Osteoblast (primary cell): ENCODE measurements around the gene KCNJ2. TPM values are rescaled to one million over a fixed set of nuclear protein-coding genes. Genes with fewer than 3 reads are reported as not detected.
A peak's percentile ranks its signal among the peaks of the same experiment; 100 is the strongest.

ENCODE experiments used
- DNase-seq: peaks from one replicate; pipeline ENCODE4 v3.0.0; 2011; ENCODE audit warnings: low spot score, mixed read lengths; ENCODE audit not compliant: insufficient read length; ENCODE audit errors: missing footprints
- H2AFZ ChIP-seq: 2 replicates; pipeline ENCODE4 v1.6.0; 2011; ENCODE audit warnings: mild to moderate bottlenecking, low read length
- H3K27ac ChIP-seq: 2 replicates; pipeline ENCODE4 v1.5.1; 2011; ENCODE audit warnings: mild to moderate bottlenecking, low read depth, low read length, moderate library complexity
- H3K27me3 ChIP-seq: 2 replicates; pipeline ENCODE4 v1.6.0; 2012; ENCODE audit warnings: mild to moderate bottlenecking, control low read depth, inconsistent platforms, low read length, moderate library complexity; ENCODE audit not compliant: insufficient read depth
- H3K36me3 ChIP-seq: 2 replicates; pipeline ENCODE4 v1.5.1; 2011; ENCODE audit warnings: mild to moderate bottlenecking, low read length, control low read depth, moderate library complexity; ENCODE audit not compliant: insufficient read depth
- H3K4me1 ChIP-seq: 2 replicates; pipeline ENCODE4 v1.5.1; 2011; ENCODE audit warnings: mild to moderate bottlenecking, low read length, control low read depth, moderate library complexity; ENCODE audit not compliant: insufficient read depth
- H3K4me2 ChIP-seq: 2 replicates; pipeline ENCODE4 v1.6.0; 2011; ENCODE audit warnings: mild to moderate bottlenecking, low read length; ENCODE audit not compliant: insufficient read depth
- H3K4me3 ChIP-seq: fragments of 200-600 bp; sonication (generic); 3 replicates; pipeline ENCODE4 v1.5.1; 2012; ENCODE audit warnings: mild to moderate bottlenecking, low read length, inconsistent platforms; ENCODE audit not compliant: insufficient read depth
- H3K79me2 ChIP-seq: 2 replicates; pipeline ENCODE4 v1.6.0; 2012; ENCODE audit warnings: mild to moderate bottlenecking, low read length, control low read depth, inconsistent platforms; ENCODE audit not compliant: insufficient read depth
- H3K9me3 ChIP-seq: 2 replicates; pipeline ENCODE4 v1.5.1; 2011; ENCODE audit warnings: low read depth, low read length, control low read depth
- H4K20me1 ChIP-seq: 2 replicates; pipeline ENCODE4 v1.6.0; 2012; ENCODE audit warnings: mild to moderate bottlenecking, low read length, control low read depth; ENCODE audit not compliant: insufficient read depth
- CTCF ChIP-seq: IDR thresholded peaks from 2 replicates; pipeline ENCODE4 v1.5.1; 2011; ENCODE audit warnings: mild to moderate bottlenecking, low read depth, low read length, moderate library complexity; ENCODE audit errors: extremely low read depth
- total RNA-seq: library from RNA; depleted of rRNA; stranded (reverse); fragments of >200 nt; gene quantifications from 2 replicates; pipeline ENCODE4 v1.2.3, GENCODE V29; 2012

KCNJ2 gene
- total RNA-seq, 1 donor = 5.1 TPM

GRCh38 chr17:70121126-70121525 lies 48.2 kb upstream of the KCNJ2 start:
- no peak for TF ChIP-seq CTCF
- DNase-seq = peak; percentile 71
- peaks cover 5% of the 10 kb centered on the region for H3K4me1 ChIP-seq
- H4K20me1 ChIP-seq = no peaks in the 10 kb centered on the region
- H3K4me2 ChIP-seq = no peak overlapping the region
- no peak overlapping the region for H2AFZ ChIP-seq
- no peak overlapping the region for H3K4me3 ChIP-seq
- H3K27me3 ChIP-seq = no peaks in the 10 kb centered on the region
- no peaks in the 10 kb centered on the region for H3K9me3 ChIP-seq
- no peaks in the 10 kb centered on the region for H3K79me2 ChIP-seq
- H3K27ac ChIP-seq = no peak overlapping the region
- H3K36me3 ChIP-seq = no peaks in the 10 kb centered on the region

- DNase-seq = no peak
- no peak for TF ChIP-seq CTCF
Measured at GRCh38 chr17:70123193-70123592, 46.1 kb upstream of the KCNJ2 start.

GRCh38 chr17:70124723-70125122 lies 44.6 kb upstream of the KCNJ2 start:
- TF ChIP-seq CTCF = no peak
- DNase-seq = no peak
- Histone ChIP-seq H3K9me3 (no peaks in the 10 kb centered on the region), H2AFZ (no peak overlapping the region), H3K27me3 (no peaks in the 10 kb centered on the region), H3K4me1 (peaks cover 5% of the 10 kb centered on the region), H3K79me2 (no peaks in the 10 kb centered on the region), H3K27ac (no peak overlapping the region), H3K36me3 (no peaks in the 10 kb centered on the region), H4K20me1 (no peaks in the 10 kb centered on the region), H3K4me3 (no peak overlapping the region), H3K4me2 (no peak overlapping the region)

More at GRCh38 chr17:70123193-70123592, 46.1 kb upstream of the KCNJ2 start:
- peaks cover 5% of the 10 kb centered on the region for H3K4me1 ChIP-seq
- H3K27me3 ChIP-seq = no peaks in the 10 kb centered on the region
- H3K27ac ChIP-seq = no peak overlapping the region
- H2AFZ ChIP-seq = no peak overlapping the region
- H3K4me2 ChIP-seq = no peak overlapping the region
- H3K79me2 ChIP-seq = no peaks in the 10 kb centered on the region
- H3K4me3 ChIP-seq = no peak overlapping the region
- no peaks in the 10 kb centered on the region for H4K20me1 ChIP-seq
- no peaks in the 10 kb centered on the region for H3K9me3 ChIP-seq
- no peaks in the 10 kb centered on the region for H3K36me3 ChIP-seq

GRCh38 chr17:70127221-70127873 lies 42.0 kb upstream of the KCNJ2 start:
- H3K9me3 ChIP-seq = no peaks in the 10 kb centered on the region
- peak; percentile 62 for DNase-seq
- no peaks in the 10 kb centered on the region for H3K36me3 ChIP-seq
- no peak overlapping the region for H2AFZ ChIP-seq
- no peak overlapping the region for H3K27ac ChIP-seq
- H4K20me1 ChIP-seq = no peaks in the 10 kb centered on the region
- no peaks in the 10 kb centered on the region for H3K79me2 ChIP-seq
- no peaks in the 10 kb centered on the region for H3K27me3 ChIP-seq
- no peak overlapping the region for H3K4me3 ChIP-seq
- TF ChIP-seq CTCF = no peak
- H3K4me2 ChIP-seq = no peak overlapping the region
- H3K4me1 ChIP-seq = no peaks in the 10 kb centered on the region
